HepG2 (cell line): ENCODE measurements around the gene UGT8. TPM values are rescaled to one million over a fixed set of nuclear protein-coding genes. Genes with fewer than 3 reads are reported as not detected.

Source experiments
- ATAC-seq: fragments of 200-7000 bp; cut with Tn5 transposase; 3 replicates; pipeline ENCODE4 v1.9.1; 2020; ENCODE audit warnings: mild to moderate bottlenecking, moderate library complexity
- BruUV-seq: library from RNA; stranded (reverse); fragments of 400-500 nt; replicated peaks from 2 replicates; lab custom pipeline; 2021; lab: Mats Ljungman, UMichigan
- CTCF ChIA-PET: fragments of 300-600 bp; formaldehyde crosslinking; extraction: SDS; loops from one replicate; lab custom pipeline; 2021; ENCODE audit warnings: low total read pairs, inconsistent platforms, low intra/inter-chr PET ratio; lab: Yijun Ruan, JAX
- POLR2A ChIA-PET: fragments of 350-600 bp; sonication (Branson Sonifier 250); formaldehyde crosslinking; loops from one replicate; lab custom pipeline; 2020; ENCODE audit warnings: antibody characterized with exemption, inconsistent platforms; lab: Yijun Ruan, JAX
- DNase-seq: peaks from one replicate; pipeline ENCODE4 v3.0.0-alpha.2; 2015; ENCODE audit warnings: low spot score
- FAIRE-seq: peaks from 3 replicates; lab custom pipeline; 2011; peaks lifted over from hg19 to GRCh38; lab: Jason Lieb, UNC
- H2AFZ ChIP-seq: one replicate; pipeline ENCODE4 v1.6.1; 2011; ENCODE audit warnings: low read length, inconsistent platforms
- H3K27ac ChIP-seq: fragments of 300-600 bp; 3 replicates; pipeline ENCODE4 v1.8.0; 2011; ENCODE audit warnings: mixed run types, mild to moderate bottlenecking, mixed read lengths, low read length, inconsistent platforms; ENCODE audit not compliant: insufficient read depth; ENCODE audit errors: extremely low read length
- H3K27me3 ChIP-seq, 2 experiments: fragments of 200-600 bp in 1 of 2; 2 replicates in 1 of 2; 3 replicates in 1 of 2; pipeline versions ENCODE4 v1.6.0 to v1.8.0; 2011; ENCODE audit warnings: low read length in 2 of 2, mild to moderate bottlenecking in 2 of 2, moderate library complexity in 2 of 2, inconsistent platforms in 1 of 2; ENCODE audit not compliant: insufficient read depth in 2 of 2, control insufficient read depth in 1 of 2
- H3K36me3 ChIP-seq, 2 experiments: fragments of 200-600 bp in 1 of 2; replicated peaks in 1 of 2; 2 replicates in 1 of 2; 3 replicates in 1 of 2; pipeline versions ENCODE4 v1.5.1 to v1.8.0; 2011; ENCODE audit warnings: low read length in 2 of 2, inconsistent platforms in 1 of 2; ENCODE audit not compliant: insufficient read depth in 2 of 2, control insufficient read depth in 1 of 2
- H3K4me1 ChIP-seq: 2 replicates; pipeline ENCODE4 v1.5.1; 2012; ENCODE audit warnings: low read length, inconsistent platforms; ENCODE audit not compliant: insufficient read depth
- H3K4me2 ChIP-seq: 2 replicates; pipeline ENCODE4 v1.6.0; 2011; ENCODE audit warnings: low read depth, low read length, inconsistent platforms
- H3K4me3 ChIP-seq, 3 experiments: fragments of 200-600 bp in 1 of 3; sonication (generic), shearing (Covaris generic) in 1 of 3; replicated peaks in 1 of 3; 2 replicates each; pipeline ENCODE4 v1.5.1; 2011 to 2016; ENCODE audit warnings: low read length in 3 of 3, inconsistent platforms in 2 of 3, low read depth in 2 of 3, mild to moderate bottlenecking in 2 of 3, control low read depth in 1 of 3, mixed read lengths in 1 of 3; ENCODE audit not compliant: insufficient read depth in 1 of 3
- H3K79me2 ChIP-seq: one replicate; pipeline ENCODE4 v1.6.1; 2011; ENCODE audit warnings: low read length, inconsistent platforms; ENCODE audit not compliant: insufficient read depth
- H3K9ac ChIP-seq: 2 replicates; pipeline ENCODE4 v1.6.0; 2011; ENCODE audit warnings: mild to moderate bottlenecking, low read depth, low read length, inconsistent platforms; ENCODE audit not compliant: insufficient read depth
- H3K9me3 ChIP-seq: 2 replicates; pipeline ENCODE4 v1.5.1; 2012; ENCODE audit warnings: mild to moderate bottlenecking, low read length
- H4K20me1 ChIP-seq: 2 replicates; pipeline ENCODE4 v1.6.0; 2011; ENCODE audit warnings: inconsistent platforms, mild to moderate bottlenecking, low read length, moderate library complexity; ENCODE audit not compliant: insufficient read depth
- CBFB ChIP-seq: sonication (generic); formaldehyde crosslinking; IDR thresholded peaks from 2 replicates; pipeline ENCODE4 v1.4.0; 2020; ENCODE audit warnings: missing genetic modification reagents
- IRF1 ChIP-seq: sonication (generic); formaldehyde crosslinking; IDR thresholded peaks from 2 replicates; pipeline ENCODE4 v1.4.0; 2020; ENCODE audit warnings: low read depth, mild to moderate bottlenecking, missing genetic modification reagents
- ZNF800 ChIP-seq: sonication (generic); formaldehyde crosslinking; IDR thresholded peaks from 2 replicates; pipeline ENCODE4 v1.4.0; 2020; ENCODE audit warnings: missing genetic modification reagents
- ZNF83 ChIP-seq: sonication (generic); formaldehyde crosslinking; IDR thresholded peaks from 2 replicates; pipeline ENCODE4 v1.4.0; 2020; ENCODE audit warnings: missing genetic modification reagents, mild to moderate bottlenecking, borderline replicate concordance
- ZUFSP ChIP-seq: sonication (generic); formaldehyde crosslinking; IDR thresholded peaks from 2 replicates; pipeline ENCODE4 v1.9.0; 2021; ENCODE audit warnings: missing genetic modification reagents, mild to moderate bottlenecking, borderline replicate concordance
- WGBS: methylation state at CpG from one replicate; pipeline ENCODE4 v1.1.6; 2017; ENCODE audit warnings: low lambda C conversion rate; 5-methylcytosine and 5-hydroxymethylcytosine counted together
- in situ Hi-C: cut with HindIII; loops from 2 replicates; pipeline ENCODE4 v1.10.0; 2017; ENCODE audit warnings: low pct_unique_long_range_greater_than_20kb; ENCODE audit not compliant: extremely low pct_ligation_motif_present
- intact Hi-C: fragments of 100-400 bp; cut with micrococcal nuclease; formaldehyde crosslinking; loops from one replicate; pipeline ENCODE4 v1.10.0; 2022; ENCODE audit not compliant: unreplicated experiment
- polyA plus RNA-seq, 8 experiments: library from polyadenylated mRNA; depleted of rRNA in 3 of 8; stranded (reverse) in 7 of 8; unstranded in 1 of 8; fragments of >200 nt; fragmentation: Illumina TruSeq in 4 of 8; extraction: Trizol in 4 of 8; gene quantifications; 2 replicates each; pipeline versions ENCODE4 v1.2.1 to v1.2.3, GENCODE V29; 2011 to 2016; ENCODE audit warnings: low read depth in 4 of 8, missing spikeins in 1 of 8, mixed read lengths in 1 of 8; ENCODE audit not compliant: insufficient read depth in 1 of 8
- total RNA-seq, 5 experiments: library from RNA; depleted of rRNA; stranded (reverse); fragments of >200 nt; fragmentation: Illumina TruSeq; extraction: Trizol; gene quantifications; 2 replicates each; pipeline ENCODE4 v1.2.3, GENCODE V29; 2016; ENCODE audit warnings: low read depth in 1 of 5

Gene UGT8
- total and polyA plus RNA-seq, 2 of the 13 experiments (the other 11 are each of a cell fraction or from before 2014, with no cell fraction given): not detected

- Histone ChIP-seq H3K4me2 (no peak overlapping the region), H3K36me3 (no peaks in the 10 kb centered on the region), H3K79me2 (no peaks in the 10 kb centered on the region), H3K27ac (no peak overlapping the region), H3K27me3 (no peaks in the 10 kb centered on the region), H3K4me1 (no peaks in the 10 kb centered on the region), H4K20me1 (no peaks in the 10 kb centered on the region), H3K9me3 (no peaks in the 10 kb centered on the region), H3K4me3 (no peak overlapping the region), H3K9ac (no peak overlapping the region), H2AFZ (no peak overlapping the region)
- in situ Hi-C loops: no loop called here
- no peak for TF ChIP-seq ZUFSP (CRISPR knock-in tag)
- no peak for TF ChIP-seq IRF1
- TF ChIP-seq ZNF83 (CRISPR knock-in tag): no peak
- TF ChIP-seq CBFB: no peak
- TF ChIP-seq ZNF800 (CRISPR knock-in tag): no peak
- ATAC-seq (no peak), DNase-seq (no peak), FAIRE-seq (no peak)
- WGBS: 2% methylated on average over 4 of the region's 4 CpGs
- POLR2A ChIA-PET: no interaction called here
- no TSS peak for BruUV-seq
- CTCF ChIA-PET: no interaction called here
- intact Hi-C loops: loop anchor here (10.0 kb wide), 1 partner anchor 793 kb away; no protein-coding TSS in a partner anchor
These were observed 99.6 kb downstream of the UGT8 start for GRCh38 chr4:114698231-114698630.
